OCI-M2 (cell line): ENCODE measurements around the gene TARP.

Experiments
- DNase-seq: peaks from one replicate; lab custom pipeline; 2025; ENCODE audit not compliant: unreplicated experiment; lab: John Stamatoyannopoulos, UW

Gene TARP

DNA sequence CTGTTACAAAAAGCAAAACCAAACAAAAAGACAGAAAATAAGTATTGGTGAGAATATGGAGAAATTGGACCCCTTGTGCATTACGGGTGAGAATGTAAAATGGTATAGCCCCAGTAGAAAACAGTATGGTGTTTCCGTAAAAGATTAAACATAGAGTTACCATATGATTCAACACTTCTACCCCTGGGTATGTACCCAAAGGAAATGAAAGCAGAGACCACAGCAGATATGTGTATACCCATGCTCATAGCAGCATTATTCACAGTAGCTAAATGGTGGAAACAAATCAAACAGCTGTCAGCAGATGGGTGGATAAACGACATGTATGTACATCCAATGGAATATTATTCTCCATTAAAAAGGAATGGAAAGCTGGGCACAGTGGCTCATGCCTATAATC is 53.0 kb downstream of the TARP start:
- no peak for DNase-seq

DNA sequence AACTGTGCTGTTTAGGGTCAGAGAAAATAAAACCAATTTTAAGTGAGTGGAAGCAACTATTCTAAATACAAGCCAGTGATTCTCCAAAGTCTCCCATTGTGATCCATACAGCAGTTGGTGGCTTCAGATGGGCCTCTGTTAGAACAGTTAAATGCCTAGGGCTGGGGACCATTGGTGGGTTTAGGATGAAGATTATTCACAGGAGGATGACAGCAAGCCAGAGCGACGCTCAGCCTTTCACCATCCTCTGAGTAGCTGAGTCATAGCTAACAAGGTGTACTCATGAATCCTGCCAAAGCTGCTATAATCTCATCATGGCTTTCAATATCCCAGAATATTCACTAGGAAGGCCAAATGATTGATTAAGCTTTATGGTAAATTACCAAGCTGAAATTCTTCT is 55.8 kb downstream of the TARP start:
- no peak for DNase-seq

DNA sequence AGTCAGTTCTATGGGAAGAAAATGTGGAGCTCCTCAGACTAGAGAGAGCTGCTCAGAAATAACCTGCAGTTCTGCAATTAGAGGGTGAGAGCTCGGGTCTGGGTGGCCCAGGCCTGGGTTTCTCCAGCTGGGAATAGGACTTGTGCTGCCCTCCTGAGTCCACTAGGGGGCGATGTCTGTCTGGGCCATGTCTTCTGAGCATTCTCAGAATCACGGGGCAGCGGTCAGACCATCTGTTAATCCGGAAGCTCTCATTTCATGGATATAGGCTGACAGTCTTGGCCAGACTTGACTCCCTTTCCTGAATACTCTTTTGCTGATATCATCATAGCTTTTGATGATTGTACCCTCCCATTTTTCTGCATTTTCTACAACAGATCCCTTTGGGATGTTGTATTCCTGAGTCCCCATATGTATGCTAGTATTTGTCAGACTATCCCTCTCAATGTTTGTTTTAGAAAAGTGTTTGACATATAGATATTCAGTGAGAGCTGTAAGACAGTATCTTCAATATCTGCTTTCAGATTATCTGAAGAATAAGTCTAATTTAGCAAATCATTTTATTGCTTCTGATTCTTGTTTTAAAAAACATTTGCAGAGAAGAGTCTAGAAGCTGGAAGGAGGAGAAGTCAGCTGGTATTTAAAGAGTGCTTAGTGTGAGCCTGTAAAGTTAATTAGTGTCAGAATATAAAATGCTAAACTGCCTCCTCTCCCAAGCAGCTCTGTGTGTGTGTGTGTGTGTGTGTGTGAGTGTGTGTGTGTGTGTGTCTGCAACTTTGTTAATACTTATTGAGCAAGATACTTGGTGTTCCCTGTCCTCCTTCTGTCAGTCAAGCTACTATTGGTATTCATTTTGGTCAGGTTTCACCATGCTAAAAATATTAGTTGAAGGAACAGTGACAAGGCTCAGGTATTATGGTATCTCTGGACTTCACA is 57.4 kb downstream of the TARP start:
- DNase-seq = no peak

DNA sequence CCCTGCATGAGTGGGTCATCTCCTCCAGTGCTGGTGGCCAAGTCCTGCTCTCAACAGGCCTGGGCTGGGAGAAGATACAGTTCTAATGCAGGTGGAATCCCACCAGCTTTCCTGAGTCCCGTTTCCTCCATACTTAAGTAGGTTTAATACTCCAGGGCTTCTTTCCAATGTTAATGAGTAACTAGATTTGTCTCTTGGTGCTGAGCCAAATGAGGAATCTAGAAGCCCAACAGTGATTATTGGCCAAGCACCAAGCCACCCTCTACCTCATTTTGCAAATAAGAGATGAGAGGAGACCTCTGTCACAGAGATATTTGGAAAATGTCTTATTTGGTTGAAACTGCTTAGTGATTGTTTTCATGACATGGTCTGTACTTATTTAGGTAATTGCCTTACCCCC is 58.3 kb downstream of the TARP start:
- DNase-seq = no peak

DNA sequence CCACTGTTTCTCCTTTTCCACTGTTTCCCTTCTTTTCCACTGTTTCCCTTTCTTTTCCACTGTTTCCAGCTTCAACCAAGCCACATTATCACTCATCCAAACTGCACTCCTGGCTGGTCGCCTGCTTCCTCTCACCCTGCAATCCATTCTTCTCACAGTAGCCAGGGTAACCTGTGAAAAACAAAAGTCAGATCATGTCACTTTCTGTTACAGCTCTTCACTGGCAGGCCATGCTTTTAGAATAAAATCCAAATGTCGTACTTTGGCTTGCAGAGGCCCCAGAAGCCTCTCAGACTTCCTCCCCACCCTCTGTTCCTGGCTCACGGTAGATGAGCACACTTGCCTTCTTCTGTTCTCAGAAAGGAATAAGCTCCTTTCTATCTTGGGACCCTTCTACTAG is 61.5 kb downstream of the TARP start:
- no peak for DNase-seq

DNA sequence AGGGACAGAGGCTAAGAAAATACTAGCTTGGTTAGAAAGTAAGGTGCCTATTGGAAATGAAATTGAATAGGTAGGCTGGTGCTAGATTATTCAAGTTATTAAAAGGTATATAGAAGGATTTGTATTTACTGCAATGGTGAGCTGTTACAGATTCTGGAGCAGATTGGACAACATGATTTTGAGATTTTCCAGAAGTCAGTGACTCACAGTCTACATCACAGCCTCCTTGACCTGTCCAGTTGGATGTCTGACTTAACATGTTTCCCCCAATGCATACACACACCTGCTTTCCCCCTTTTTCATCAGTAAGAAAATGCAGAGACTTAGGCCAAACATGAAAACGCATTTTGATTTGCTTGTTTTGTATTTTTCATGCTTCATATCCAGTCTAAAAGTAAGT is 62.0 kb downstream of the TARP start:
- DNase-seq = no peak
